ENCODE results near the gene AK5.
"Not testable (repeated sequence)": the region's sequence is repeated elsewhere in the genome, so short reads cannot be mapped to it uniquely, and the experiment has no call there.

Gene AK5

GRCh38 chr1:77463216-77463615 lies 181.4 kb downstream of the AK5 start:
- no peak for FAIRE-seq

GRCh38 chr1:77465139-77465538 lies 183.3 kb downstream of the AK5 start:
- FAIRE-seq = no peak

DNA sequence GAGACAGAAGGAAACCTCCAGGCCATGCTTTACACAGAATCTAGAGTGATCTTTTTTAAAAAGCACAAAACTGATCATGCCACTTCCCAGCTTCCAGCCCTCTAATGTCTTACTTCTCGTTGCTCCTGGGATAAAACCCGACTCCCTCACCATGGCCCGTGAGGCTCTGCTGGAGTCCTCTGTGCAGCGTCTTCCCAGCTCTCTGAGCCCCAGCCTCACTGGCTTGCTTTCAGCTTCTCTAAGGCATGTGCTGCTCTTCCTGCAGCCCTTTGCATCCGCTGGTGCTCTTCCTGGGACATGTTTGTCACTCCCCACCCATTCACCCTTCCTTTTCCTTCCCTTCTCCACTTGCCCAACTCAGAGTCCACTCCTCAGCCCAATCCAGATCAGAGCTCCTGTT lies 184.1 kb downstream of the AK5 start:
- no peak for FAIRE-seq

DNA sequence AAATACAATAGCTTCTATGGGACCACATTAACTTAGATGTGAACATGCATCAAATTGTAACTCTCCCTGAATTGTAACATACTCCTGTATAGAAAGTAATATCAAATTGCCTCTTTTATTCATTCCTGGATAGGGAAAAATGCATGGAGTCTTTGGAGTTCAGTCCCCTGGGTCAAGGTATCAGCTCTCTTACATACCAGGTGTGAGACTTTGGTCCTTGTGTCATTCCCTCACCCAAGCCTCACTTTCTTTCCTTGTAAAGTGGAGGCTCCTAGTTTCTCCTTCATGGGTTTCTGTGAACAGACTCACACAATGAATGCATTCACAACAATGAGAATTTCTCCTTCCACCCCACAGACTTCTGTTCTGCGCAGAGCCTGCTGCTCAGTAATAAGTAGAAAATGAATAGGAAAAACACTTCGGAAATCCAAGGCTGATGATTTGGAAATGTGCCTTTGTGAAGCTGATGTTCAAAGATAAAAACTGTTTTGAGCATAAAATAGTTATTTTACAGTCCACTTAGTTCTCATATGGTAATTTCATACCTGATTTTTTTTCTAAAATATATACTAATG lies 185.3 kb downstream of the AK5 start:
- FAIRE-seq = no peak

GRCh38 chr1:77467741-77468140 lies 185.9 kb downstream of the AK5 start:
- no peak for FAIRE-seq

GRCh38 chr1:77468257-77468948 lies 186.6 kb downstream of the AK5 start:
- FAIRE-seq = no peak

- FAIRE-seq = no peak
Observed at GRCh38 chr1:77468949-77469710, 187.3 kb downstream of the AK5 start.

GRCh38 chr1:77471691-77472090 lies 189.9 kb downstream of the AK5 start:
- FAIRE-seq = no peak

- FAIRE-seq = no peak
Observed at GRCh38 chr1:77473690-77474089, 191.9 kb downstream of the AK5 start.

GRCh38 chr1:77475641-77476040 lies 193.8 kb downstream of the AK5 start:
- FAIRE-seq = no peak

DNA sequence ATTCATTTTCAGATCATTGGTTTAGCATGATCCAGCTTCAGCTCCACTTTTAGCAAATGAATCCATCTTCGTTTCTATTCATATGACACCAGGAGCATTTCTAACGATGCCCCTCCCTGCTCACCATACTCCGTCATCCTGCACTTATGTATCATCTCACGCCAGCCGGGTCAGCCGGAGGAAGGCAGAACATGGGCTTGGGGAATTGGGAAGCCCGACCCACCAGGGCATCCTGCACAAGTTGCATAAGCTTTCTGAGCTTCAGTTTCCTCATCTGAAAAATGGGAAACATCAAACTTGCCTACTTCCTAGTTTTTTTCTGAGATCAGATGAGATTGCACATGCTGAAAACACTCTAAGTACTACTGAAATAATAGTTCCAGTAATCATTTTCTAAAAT lies 194.7 kb downstream of the AK5 start:
- FAIRE-seq = no peak

- no peak for FAIRE-seq
Observed at GRCh38 chr1:77484334-77484733, 202.5 kb downstream of the AK5 start.

GRCh38 chr1:77484926-77485325 lies 203.1 kb downstream of the AK5 start:
- FAIRE-seq = no peak

- FAIRE-seq = no peak
Observed at GRCh38 chr1:77487631-77488030, 205.8 kb downstream of the AK5 start.

GRCh38 chr1:77489910-77490309 lies 208.1 kb downstream of the AK5 start:
- FAIRE-seq = no peak

- FAIRE-seq = no peak
Observed at GRCh38 chr1:77494026-77494425, 212.2 kb downstream of the AK5 start.

DNA sequence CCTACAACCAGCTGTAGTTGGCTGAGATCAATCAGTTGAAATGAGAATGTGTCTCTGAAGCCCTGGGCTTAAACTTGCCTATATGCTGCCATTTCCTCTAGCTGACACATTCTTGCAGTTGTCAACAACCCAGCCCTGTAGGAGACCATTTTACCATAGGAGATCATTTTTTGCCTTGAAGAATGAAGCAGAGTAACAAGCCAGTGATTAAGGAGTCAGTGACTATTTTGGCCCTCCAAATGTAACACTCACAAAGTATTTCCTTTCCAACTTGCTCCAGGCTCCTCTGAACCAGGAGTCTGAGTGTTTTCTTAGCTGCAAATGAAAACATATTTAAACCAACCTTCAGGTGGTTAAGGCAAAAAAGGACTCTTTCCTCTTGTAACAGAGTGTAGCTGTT lies 217.1 kb downstream of the AK5 start:
- FAIRE-seq = no peak

DNA sequence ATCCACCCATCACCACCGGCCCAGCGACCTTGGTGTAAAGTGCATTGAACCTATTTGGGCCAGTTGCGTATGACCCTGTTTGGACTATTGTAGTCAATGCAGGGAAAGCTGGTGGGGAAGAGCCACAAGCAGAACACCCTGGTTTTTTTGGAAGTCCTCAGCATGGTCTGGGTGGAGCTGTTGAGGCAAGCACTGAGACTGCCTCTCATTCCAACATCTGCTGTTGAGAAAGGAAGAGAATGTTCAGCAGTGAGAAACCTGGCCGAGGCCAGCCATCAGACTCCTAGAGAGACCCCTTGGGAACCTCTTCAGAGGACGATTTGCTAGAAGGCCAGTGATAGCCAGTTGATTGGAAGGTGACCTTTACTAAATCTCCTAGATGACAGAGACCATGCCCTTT lies 217.6 kb downstream of the AK5 start:
- FAIRE-seq = no peak

DNA sequence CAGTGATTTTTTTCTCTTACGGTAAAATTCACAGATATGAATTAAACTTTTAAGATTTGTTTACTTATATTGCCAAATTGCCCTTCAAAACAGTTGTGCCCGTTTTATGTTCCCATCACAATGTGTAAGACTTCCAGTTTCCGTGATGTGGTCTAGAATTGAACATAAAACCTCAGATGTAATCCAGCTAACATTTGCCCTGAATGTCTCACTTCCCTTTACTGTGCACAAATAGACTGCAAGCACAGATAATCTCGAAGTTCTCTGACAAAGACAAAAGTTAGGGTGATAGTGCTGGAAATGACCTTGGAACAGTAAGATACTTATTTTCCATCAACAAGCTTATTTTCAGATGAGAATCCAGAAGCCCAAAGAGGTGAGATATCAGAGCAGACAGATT lies 223.2 kb downstream of the AK5 start:
- FAIRE-seq = no peak

DNA sequence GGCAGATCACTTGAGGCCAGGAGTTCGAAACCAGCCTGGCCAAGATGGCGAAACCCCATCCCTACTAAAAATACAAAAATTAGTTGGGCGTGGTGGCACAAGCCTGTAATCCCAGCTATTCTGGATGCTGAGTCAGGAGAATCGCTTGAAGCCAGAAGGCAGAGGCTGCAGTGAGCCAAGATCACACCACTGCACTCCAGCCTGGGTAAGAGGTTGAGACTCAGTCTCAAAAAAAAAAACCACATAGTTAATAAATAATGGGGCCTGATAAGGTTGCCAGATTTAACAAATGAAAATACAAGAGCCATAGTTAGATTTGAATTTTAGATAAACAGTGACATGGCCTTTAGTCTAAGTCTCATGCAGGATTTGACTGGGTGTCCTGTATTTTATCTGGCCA lies 225.0 kb downstream of the AK5 start:
- FAIRE-seq = no peak

DNA sequence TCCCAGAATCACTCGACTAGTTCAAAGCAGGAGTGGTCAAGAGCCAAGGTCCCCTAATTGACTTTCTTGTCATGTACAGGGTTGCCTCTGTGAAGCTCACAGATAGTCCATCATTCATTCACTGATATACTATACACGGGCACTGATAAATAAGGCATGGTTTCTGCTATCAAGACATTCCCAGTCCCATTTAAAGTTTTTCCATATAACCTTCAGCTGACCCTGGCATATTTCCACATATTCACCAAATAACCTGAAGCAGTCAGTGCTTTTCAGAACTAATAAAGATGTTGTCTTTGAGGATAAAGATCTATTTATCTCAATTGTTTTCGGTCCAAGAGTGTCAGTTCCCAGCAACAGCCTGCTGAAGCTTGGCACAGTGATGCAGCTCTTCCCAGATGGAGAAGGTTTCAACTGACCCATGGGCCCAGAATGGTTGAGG lies 227.3 kb downstream of the AK5 start:
- no peak for FAIRE-seq

GRCh38 chr1:77509898-77510297 lies 228.1 kb downstream of the AK5 start:
- no peak for FAIRE-seq

GRCh38 chr1:77511440-77511840 lies 229.6 kb downstream of the AK5 start:
- FAIRE-seq = no peak

DNA sequence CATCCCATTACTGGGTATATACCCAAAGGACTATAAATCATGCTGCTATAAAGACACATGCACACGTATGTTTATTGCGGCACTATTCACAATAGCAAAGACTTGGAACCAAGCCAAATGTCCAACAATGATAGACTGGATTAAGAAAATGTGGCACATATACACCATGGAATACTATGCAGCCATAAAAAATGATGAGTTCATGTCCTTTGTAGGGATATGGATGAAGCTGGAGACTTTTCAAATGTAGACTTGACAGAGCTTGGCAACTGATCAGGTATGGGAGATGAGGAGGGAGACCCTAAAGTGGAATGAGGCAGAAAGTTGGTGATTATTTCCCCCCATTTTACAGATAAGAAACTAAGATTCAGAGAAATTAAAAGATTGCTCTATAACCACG lies 230.8 kb downstream of the AK5 start:
- not testable (repeated sequence) for FAIRE-seq

Data from endometrium (tissue), 2 donors.